NOMO-1 treated with dmso at 0.1 percent for 144 hours (cell line): Measurements from ENCODE around the gene MAP3K4.

Experiments
- DNase-seq: peaks from one replicate; lab custom pipeline; 2025; ENCODE audit not compliant: unreplicated experiment; lab: John Stamatoyannopoulos, UW

Gene MAP3K4

GRCh38 chr6:160998766-160999165 lies 7.2 kb downstream of the MAP3K4 start:
- DNase-seq: no peak

GRCh38 chr6:160999516-160999915 lies 7.9 kb downstream of the MAP3K4 start:
- no peak for DNase-seq

GRCh38 chr6:161000632-161001031 lies 9.1 kb downstream of the MAP3K4 start:
- DNase-seq: no peak

GRCh38 chr6:161001421-161001820 lies 9.9 kb downstream of the MAP3K4 start:
- peak; percentile 41 for DNase-seq

- DNase-seq: no peak
Measured at GRCh38 chr6:161003336-161003735, 11.8 kb downstream of the MAP3K4 start.

GRCh38 chr6:161008245-161008644 lies 16.7 kb downstream of the MAP3K4 start:
- no peak for DNase-seq

- no peak for DNase-seq
Measured at GRCh38 chr6:161009991-161010390, 18.4 kb downstream of the MAP3K4 start.

- DNase-seq: no peak
Measured at GRCh38 chr6:161010418-161010817, 18.8 kb downstream of the MAP3K4 start.

- no peak for DNase-seq
Measured at GRCh38 chr6:161011492-161012480, 20.2 kb downstream of the MAP3K4 start.

GRCh38 chr6:161013695-161014094 lies 22.1 kb downstream of the MAP3K4 start:
- no peak for DNase-seq

- DNase-seq: no peak
Measured at GRCh38 chr6:161017766-161018564, 26.4 kb downstream of the MAP3K4 start.

GRCh38 chr6:161019324-161019839 lies 27.8 kb downstream of the MAP3K4 start:
- no peak for DNase-seq

- no peak for DNase-seq
Measured at GRCh38 chr6:161021543-161021942, 30.0 kb downstream of the MAP3K4 start.

- no peak for DNase-seq
Measured at GRCh38 chr6:161021998-161022743, 30.6 kb downstream of the MAP3K4 start.

- no peak for DNase-seq
Measured at GRCh38 chr6:161023316-161023715, 31.7 kb downstream of the MAP3K4 start.

GRCh38 chr6:161024364-161024920 lies 32.9 kb downstream of the MAP3K4 start:
- DNase-seq: no peak

- no peak for DNase-seq
Measured at GRCh38 chr6:161027385-161027784, 35.8 kb downstream of the MAP3K4 start.

GRCh38 chr6:161029195-161029809 lies 37.7 kb downstream of the MAP3K4 start:
- DNase-seq: no peak

- DNase-seq: no peak
Measured at GRCh38 chr6:161031721-161032495, 40.3 kb downstream of the MAP3K4 start.
